ENCODE data around the gene TNNC1.

Gene TNNC1

DNA sequence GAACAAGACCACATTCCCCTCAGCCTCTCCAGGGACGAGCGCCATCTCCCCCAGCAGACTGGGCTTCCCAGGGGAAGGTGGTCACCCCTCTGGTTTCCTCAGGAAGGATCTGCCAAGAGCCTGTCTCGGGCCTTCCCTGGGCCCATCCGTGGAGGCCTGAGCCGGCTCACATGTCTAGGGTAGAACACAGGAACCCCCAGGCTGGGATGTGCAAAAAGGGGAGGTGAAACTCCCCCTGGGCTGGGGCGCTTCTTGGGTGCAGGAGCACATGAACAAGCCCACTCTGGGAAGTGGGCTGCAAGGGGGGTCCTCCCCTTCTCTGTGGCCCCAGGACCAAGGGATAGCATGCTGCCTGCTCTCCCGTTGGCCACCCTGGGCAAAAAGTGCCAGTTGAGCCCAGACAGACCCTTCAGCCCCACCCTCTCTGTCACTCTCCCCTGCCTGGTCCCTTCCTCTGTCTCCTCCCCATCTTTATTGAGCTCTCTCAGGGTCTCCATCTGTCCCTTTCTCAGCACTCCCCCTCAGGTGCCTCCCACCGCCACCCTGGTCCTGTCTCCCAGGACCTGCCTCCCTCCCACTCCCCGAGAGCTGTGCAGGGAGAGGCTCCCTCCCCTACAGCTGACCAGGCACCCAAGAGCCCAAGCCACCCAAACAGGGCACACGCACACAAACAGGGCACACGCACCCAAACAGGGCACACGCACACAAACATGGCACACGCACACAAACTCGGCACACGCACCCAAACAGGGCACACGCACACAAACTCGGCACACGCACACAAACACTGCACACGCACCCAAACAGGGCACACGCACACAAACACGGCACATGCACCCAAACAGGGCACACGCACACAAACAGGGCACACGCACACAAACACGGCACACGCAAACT is 9.8 kb downstream of the TNNC1 start:
- no peak for DNase-seq

DNA sequence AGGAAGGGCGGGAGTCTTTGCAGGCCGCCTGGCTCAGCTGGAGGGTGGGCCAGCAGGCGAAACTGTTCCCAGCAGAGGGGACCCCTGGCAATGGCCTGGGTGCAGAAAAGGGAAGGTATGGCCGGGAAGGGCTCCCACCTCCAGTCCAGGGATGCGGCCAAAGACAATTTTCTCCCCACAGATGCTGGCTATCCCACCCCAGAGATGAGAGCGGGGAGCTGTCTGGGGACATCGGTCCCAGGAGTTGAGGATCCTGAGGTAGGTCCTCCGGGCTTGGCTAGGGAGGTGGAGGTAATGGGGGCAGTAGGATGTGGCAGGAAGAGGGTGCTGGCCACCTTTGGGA is 10.6 kb downstream of the TNNC1 start:
- no peak for DNase-seq

DNA sequence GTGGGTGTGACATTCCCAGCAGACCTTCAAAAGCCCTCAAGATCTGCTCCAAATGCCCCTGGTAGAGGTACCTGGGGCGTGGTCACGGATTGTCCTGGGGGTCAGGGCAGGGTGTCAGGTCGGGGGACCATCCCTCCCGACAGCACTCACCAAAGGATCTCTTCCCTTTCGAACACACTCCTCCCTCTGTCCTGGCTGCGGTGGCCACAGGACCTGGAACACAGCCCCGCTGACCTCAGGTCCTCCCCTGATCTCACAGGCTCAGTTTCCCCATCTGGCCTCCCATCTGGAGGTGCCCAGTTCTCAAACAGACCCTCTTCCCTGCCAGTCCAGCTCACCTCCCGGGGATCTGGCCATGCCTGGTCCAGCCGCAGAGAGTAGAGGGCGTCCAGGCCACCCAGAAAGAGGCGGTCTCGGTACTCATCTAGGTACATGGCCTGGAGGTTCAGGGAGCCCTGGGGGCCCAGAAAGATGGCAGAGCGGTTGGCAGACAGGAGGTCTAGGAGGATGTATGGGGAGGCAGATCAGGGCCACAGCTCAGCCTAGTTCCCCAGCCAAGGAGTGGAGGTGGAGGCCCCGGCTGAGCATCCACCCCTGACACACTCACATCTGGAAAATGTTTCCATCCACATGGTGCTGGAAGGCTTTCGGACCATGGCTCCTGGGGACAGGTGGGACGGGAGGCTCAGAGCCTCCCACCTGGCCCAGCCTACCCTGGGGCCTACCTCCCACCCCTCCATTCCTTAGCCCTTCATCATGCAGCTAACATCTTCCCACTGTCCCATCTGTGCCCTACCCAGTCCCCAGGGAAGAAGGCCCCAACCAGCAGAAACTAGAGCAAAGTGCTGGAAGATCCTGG is 11.2 kb downstream of the TNNC1 start:
- no peak for DNase-seq

DNA sequence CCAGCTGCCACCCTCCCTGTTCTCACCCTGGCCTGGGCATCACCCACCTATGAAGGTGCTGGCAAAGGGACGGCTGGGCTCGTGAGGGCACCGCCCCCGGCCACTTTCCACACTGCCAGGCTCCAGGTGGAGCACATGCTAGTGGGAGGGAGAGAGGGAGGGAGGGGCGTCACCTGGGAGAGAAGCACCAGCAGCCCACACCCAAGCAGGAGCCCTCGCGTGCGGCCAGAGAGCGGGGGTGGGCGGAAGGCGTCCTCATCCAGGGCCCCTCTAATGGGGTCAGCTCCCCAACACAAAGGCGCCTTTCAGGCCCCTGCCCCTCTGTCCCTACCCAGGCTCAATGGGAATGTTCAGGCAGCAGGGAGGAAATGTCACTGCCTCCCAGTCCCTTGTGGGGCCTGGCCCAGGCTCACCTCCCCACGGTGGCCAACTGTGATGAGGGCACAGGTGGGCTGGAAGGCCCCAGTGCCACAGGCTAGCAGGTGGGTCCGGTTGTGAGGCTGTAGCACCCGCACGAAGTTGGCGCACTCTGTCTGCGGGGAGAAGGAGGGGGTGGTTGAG is 12.0 kb downstream of the TNNC1 start:
- DNase-seq, result no peak

DNA sequence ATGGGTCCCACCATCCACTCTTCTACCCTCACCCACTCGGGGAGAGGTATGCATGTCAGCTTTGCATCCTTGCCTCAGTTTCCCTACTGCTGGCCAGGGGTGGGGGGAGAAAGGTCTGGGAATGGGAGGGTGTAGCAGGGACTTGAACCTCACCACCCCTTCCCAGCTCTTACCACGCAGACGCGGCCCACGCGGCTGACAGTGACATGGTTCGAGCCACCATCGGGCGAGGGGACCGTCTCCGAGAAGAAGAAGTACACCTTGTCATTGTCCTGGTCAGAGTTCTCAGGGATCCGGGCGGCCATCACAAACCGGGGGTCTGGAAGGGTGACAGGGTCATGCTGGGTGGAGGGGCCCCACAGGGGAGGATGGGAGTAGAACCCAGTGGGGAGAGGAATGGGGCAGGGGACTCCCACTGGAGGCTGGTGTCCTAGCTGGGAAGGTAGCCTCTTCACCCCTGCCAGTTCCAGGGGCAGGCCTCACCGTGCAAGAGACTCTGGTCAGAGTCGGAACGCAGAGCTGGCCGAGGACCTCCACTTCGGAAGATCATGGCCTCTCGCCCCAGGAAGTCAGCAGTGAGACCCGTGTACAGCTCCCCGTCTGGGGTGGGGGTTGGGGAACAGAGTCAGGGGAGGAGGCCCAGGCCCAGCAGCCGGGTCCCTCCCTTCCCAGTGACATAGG is 12.6 kb downstream of the TNNC1 start:
- no peak for DNase-seq

DNA sequence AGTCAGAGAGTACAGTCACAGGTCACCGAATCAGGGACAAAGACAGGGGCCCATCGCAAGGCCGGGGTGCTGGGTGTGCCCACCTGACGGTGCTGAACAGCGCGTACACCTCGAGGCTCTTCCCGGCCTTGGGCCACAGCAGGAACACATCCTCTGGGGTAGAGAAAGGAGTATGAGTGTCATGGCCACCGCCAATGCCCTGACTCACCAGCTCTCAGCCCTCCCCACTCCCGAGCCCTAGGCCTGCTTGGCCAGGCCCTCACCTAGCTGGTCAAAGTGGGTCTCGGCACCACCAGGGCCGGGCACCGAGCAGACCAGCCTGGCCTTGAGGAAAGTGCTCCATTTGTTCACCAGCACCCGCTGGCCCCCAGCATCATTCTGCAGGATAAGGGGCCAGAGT is 13.2 kb downstream of the TNNC1 start:
- DNase-seq, result no peak

DNA sequence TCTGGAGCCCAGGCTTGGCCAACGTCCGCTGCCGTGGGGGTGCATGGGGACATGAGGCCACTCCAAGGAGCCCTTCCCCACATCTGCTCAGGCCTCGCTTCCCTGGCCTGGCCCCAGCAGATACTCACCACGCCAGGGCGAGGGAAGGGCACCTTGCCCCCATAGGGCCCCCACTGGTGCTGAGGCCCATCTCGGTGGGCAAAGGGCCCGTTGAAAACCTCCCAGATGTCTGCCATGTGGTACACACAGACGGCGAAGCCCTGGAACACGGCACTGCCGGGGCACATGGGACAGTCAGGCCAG is 13.6 kb downstream of the TNNC1 start:
- DNase-seq, result no peak

DNA sequence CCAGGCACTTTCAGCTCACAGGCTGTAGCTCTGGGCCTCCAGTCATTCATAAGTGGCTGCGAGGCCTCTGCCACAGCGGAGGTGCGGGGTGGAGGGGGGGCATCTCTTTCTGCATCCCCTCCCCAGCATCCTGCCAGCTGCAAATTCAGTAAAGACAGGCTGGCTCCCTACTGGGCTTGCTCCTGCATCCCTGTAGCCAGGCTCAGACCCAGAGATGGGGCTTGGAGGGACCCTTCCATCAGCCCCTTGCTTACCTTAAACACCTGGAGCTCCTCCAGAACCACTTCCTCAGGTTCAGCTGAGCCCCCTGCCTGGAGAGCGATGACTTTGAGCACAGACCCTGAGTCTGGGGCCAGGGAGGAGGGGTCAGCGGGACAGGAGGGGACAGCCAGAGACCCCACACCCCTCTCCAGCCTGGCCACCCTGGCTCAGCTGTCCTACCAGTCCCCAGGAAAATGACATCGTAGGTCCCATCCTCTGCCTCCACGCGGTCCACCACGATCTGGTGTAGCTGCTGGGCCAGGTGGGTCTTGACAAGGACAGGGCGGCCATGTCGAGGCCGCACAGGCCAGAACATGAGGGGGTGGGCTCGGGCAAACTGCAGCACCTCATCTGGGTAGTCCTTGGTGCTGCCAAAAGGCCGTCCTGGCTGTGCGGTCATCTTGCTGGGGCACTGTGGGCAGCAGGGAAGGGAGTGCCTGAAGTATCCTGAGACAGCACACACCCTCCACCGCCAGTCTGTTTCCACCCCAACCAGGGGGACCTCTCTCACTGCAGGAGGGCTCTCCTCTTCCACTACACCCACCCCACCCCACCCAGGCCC is 14.2 kb downstream of the TNNC1 start:
- no peak for DNase-seq

DNA sequence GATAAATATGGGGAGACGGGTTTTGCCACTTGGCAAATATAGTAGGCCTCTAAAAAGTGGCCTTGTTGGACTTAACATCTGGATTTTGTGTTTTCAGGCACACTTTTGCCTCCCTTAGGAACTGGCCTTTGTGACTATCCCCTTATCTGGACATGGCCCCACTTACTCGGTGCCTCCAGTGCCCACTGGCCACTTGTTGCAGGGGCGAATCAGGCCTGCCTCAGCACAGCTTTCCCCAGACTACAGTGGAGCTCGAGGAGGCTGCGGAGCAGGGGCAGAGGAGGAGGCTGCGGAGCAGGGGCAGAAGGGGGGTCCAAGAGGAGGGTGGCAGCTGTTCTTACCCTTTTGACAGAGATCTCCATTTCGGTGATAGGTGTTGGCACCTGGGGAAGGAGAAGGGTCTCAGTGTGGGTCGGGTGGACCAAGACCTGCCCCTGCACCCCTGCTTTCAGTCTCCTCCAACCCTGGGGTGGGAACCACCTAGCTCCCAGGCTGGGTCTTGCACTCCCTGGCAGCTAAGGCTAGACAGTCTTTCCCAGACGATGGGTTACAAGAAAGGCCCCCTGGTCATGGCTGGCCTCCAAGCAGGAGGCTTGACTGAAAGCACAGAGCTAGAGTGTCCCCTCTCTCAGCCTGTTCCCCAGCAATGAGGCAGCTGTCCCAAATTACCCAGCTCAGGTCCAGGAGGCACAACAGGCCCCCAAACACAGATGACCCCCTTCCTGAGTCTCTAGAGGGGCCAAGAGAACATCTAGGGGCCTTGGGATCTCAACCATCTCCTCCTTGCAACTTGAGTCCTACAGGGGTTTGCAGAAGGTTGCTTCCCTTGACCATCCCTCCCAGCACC is 15.0 kb downstream of the TNNC1 start:
- no peak for DNase-seq

DNA sequence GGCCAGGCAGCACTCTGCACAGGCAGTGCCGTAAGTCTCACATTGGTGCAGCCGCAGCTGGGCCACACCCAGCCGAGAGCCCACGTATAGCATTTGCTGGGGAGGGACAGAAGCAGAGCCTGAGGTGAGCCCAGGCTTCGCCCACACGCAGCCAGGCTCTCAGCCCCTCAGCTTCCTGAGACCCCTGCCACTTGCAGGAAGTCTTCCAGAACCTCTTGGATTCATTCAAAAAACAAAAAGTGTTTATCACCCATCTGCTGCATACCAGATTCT is 15.8 kb downstream of the TNNC1 start:
- no peak for DNase-seq

DNA sequence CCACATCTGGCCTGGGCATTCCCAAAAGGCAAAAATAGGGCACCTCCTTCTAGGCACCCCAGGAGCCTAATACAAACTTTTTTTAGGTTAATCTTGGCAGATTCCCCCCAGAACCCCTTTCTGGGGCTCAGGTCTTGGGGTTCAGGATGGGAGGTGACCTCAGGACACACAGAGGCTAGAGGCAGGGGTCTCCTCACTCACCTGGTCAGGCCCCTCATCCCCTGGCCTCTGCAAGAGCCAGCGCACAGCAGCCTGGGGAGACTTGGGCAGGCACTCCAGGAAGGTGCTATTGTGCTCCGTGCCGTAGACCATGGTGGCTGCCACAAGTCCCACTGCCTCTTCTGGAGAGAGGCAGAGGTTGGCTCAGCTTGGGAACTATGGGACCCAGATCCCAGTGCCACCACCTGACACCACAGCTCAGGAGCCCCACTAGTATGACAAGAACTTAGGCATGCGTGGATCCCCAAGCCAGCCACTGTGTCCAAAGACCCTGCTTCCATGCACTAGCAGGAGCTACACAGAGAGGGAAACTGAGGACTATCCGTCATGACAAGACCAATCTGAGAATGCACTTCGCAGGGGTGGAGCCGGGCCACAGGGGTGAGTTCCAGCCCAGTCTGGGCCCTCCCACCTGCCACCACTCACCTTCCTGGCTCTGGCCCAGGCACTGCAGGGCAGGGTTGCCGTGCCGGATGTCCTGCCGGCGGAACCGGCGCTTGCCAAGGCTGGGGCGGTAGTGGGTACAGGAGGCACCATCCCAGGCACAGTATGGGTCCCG is 16.3 kb downstream of the TNNC1 start:
- DNase-seq, result no peak

DNA sequence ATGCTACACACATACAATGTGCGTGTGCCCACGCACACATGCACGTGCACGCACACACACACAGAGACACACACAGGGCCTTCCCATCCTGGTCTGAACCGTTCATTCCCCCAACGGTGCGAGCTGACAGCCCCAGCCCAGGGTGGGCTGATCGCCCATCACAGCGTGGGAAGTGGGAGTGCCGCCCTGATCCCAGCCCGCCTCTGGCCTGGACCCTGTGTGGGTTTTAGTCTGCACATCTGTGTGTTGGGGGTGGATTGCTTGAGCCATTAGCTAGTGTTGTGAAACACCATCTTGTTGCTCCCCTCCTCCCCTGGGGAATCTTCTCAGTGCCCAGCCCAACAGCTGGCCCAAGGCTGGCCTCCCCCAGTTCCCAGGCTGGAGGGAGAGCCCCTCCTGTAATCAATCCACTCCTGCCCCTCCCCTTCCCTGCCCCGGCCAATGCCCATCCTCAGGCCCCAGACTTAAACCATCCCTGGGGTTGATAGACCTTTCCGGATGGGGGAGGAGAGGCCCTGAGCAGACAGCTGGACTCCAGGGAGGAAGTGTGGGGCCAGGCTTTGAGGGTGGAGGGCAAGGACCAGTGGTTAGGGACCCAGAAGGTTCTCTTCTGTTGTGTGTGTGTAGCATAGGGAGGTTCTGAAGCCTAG is 17.2 kb downstream of the TNNC1 start:
- no peak for DNase-seq

DNA sequence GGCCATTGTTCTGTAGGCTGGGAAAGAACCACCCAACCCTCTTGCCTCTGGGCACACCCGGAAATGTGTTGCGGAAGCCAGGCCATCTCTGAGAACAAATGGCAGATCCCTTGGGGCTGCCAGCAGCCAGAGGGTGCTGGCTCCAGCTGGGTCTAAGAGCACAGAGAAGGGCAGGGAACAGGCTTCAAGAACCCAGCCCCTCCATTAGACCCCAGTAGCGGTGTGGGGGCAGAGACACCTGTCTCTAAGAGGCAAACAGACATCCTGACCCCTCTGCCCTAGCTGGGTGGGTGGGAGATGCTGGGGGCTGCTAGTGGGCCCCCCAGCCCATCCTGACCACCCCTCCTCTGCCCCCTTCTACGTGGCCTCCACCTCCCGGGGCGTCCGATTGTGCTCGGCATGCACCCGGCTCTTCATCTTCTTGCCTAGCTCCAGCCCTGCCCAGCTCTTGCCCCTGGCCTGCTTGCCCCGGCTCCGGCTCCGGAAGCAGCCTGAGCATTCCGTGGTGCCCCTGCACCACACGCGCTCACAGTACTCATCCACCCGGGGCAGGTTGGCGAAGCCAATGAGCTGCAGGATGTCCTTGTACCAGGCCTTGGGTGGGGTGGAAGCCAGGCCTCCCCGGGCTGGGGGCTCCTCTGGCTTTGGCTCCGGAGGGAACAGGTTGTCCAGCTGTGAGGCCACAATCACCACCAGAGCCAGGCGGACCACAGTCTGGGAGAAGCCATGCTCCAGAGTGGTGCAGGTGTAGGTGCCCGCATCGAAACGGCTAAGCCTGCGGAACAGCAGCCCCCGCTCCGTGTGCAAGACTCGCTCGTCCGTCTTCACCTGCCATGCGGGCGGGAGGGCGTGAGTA is 18.4 kb downstream of the TNNC1 start:
- DNase-seq, result no peak

DNA sequence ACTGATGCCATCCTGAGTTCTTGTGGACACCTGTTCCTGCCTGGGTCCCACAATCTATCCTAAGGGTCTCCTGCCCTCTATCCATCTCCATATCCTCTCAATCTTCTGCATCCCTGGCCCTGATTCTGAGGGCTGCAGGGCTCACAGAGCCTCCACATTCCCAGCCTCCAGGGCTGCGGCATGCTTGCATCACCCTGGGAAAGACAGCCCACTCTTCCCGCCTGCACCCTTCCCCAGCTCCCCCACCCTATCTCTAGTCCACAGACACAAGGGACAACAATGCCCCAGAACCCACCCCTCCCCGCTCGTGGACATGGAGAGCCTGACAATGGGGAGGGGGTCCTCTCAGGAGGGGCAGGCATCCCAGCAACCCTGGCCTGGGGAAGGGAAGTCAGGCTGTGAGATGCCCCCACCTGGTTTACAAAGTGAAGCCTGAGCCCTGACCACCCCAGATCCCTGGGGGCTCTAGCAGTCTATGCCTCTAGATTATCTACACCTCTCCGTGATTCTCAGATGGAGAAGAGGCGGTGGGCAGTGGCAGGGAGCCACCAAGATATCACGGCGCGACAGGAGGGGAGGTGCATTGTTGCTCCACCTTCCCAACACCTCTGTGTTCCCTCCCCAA is 19.2 kb downstream of the TNNC1 start:
- DNase-seq, result no peak

DNA sequence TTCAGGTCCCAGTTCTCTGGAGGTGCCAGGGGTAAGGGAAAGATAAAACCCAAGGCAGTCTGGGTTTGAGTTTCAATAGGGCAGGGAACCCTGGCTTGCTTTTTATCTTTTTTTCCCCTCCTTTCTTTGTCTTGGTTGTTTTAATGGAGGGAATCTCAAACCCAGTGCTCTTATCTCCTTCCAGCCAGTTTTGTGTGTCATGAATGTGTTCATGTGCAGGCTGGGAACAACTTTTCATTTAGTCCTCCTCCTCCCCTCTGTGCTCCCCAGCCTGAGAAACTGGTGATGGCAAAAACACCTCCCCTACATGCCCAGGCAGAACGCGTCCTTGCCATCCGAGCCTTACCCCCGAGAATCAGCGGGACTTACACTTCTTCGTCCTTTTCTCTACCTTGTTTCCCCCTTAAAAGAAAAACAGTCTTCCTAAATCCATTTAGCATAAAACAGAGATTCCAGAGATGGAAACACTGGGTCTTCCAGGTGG is 19.8 kb downstream of the TNNC1 start:
- DNase-seq, result no peak

DNA sequence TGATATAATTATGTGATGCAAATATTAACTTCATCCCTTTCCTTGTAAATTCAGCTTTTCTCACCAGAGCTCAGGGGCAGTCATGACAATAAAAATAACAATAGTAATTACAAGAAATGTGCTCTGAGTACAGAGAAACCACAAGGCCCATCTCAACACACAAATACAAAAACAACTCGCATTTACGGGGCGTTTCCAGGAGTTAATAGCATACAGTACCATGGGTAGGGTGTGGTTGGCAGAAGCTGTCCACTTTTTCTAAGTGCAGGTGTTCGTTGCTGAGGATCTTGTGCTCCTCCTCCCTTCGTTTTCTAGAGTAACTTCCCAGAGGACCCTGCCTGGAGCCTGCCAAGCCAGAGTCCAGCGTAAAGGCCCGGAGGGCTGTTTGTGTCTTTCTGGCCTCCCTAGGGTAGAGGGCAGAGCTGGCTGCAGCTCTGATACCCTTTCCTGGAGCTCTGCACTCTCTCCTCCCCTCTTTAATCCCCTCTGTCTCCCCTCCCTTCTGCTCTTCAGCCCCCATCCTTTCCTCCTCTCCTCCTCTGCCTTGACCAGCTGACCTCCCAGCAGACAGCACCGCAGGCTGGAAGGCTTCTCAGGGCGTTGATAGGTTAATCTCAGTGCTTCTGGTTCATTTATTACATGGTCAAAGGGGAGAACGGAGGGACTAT is 20.4 kb downstream of the TNNC1 start:
- DNase-seq, result no peak

DNA sequence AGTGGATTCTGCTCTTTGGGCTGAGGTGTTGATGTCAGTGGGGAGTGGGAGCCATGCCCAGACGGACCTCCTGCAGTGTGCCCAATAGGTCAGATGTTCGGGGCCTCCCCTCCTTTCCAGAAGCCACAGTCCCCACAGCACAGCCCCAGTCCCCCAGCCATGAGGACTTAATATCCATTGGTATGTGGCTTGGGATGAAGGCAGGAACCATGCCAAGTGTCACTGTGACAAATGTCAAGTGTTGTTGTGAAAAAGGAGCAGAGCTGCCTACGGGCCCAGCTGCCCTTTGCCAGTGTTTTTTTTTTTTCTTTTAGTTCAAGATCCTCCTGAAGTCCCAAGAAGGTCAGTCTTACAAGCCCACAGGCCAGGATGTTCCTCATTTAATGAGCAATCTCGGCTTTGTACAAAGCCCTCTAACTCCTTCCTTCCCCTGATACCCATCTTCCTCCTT is 21.1 kb downstream of the TNNC1 start:
- DNase-seq, result no peak

Measured in anterior cingulate cortex (tissue), 58 donors.